Nephron (organoid): ENCODE measurements around the gene ZNF358.

Source experiments
- H3K27ac Mint-ChIP-seq, 3 experiments: 2 replicates each; pipeline ENCODE4 v1.8.0; 2020; ENCODE audit warnings: mixed read lengths in 3 of 3, mild to moderate bottlenecking in 2 of 3, moderate library complexity in 1 of 3
- H3K27me3 Mint-ChIP-seq: 2 replicates; pipeline ENCODE4 v1.8.0; 2021; ENCODE audit warnings: low read depth, mild to moderate bottlenecking, moderate library complexity, mixed read lengths
- H3K36me3 Mint-ChIP-seq: 2 replicates; pipeline ENCODE4 v1.8.0; 2020; ENCODE audit warnings: low read depth, mixed read lengths
- H3K4me1 Mint-ChIP-seq: 2 replicates; pipeline ENCODE4 v1.8.0; 2020; ENCODE audit warnings: mixed read lengths
- H3K4me3 Mint-ChIP-seq, 3 experiments: 2 replicates each; pipeline ENCODE4 v1.8.0; 2020; ENCODE audit warnings: mild to moderate bottlenecking in 3 of 3, mixed read lengths in 3 of 3, moderate library complexity in 2 of 3
- H3K9me3 Mint-ChIP-seq: 2 replicates; pipeline ENCODE4 v1.8.0; 2020; ENCODE audit warnings: mixed read lengths
- TF ChIP-seq, protein P1 (sequence below), 3 experiments: fragments of 200-600 bp; sonication (generic); IDR thresholded peaks; one replicate each; pipeline ENCODE4 v1.5.0; 2021; ENCODE audit warnings: antibody characterized with exemption in 3 of 3; ENCODE audit not compliant: unreplicated experiment in 3 of 3

Gene ZNF358

DNA sequence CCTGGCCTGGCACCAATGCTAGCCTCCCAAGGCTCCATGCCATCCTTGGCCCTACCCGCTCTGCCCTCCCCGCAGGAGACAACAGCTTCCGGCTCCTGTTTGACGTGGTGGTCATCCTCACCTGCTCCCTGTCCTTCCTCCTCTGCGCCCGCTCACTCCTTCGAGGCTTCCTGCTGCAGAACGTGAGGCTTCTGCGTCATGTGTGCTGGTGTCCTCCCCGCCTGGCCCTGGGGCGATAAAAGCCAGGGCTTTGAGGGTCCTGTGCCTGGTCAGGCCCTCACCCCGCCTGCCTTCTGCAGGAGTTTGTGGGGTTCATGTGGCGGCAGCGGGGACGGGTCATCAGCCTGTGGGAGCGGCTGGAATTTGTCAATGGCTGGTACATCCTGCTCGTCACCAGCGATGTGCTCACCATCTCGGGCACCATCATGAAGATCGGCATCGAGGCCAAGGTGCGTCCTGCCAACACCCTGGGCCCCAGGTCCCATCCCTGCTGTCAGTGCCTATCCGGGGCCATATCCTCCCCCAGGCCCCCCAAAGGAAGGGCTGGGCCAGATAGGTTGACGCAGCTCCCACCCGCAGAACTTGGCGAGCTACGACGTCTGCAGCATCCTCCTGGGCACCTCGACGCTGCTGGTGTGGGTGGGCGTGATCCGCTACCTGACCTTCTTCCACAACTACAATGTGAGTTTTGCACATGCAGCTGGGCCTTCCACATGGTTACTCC lies 12.8 kb downstream of the ZNF358 start:
- H3K36me3 Mint-ChIP-seq, result peaks cover 3% of the 10 kb centered on the region
- no peaks in the 10 kb centered on the region for H3K4me1 Mint-ChIP-seq
- no peaks in the 10 kb centered on the region for H3K27me3 Mint-ChIP-seq
- peak overlapping the region in 2 of 3 experiments; percentile 17 to 55 for H3K4me3 Mint-ChIP-seq
- H3K9me3 Mint-ChIP-seq, result no peaks in the 10 kb centered on the region
- TF ChIP-seq, protein P1, sequence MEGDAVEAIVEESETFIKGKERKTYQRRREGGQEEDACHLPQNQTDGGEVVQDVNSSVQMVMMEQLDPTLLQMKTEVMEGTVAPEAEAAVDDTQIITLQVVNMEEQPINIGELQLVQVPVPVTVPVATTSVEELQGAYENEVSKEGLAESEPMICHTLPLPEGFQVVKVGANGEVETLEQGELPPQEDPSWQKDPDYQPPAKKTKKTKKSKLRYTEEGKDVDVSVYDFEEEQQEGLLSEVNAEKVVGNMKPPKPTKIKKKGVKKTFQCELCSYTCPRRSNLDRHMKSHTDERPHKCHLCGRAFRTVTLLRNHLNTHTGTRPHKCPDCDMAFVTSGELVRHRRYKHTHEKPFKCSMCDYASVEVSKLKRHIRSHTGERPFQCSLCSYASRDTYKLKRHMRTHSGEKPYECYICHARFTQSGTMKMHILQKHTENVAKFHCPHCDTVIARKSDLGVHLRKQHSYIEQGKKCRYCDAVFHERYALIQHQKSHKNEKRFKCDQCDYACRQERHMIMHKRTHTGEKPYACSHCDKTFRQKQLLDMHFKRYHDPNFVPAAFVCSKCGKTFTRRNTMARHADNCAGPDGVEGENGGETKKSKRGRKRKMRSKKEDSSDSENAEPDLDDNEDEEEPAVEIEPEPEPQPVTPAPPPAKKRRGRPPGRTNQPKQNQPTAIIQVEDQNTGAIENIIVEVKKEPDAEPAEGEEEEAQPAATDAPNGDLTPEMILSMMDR (IDR thresholded peaks at IDR 0.05; ENCODE audit: unreplicated experiment in 3 of 3), result no peak
- H3K27ac Mint-ChIP-seq, result no peak overlapping the region

DNA sequence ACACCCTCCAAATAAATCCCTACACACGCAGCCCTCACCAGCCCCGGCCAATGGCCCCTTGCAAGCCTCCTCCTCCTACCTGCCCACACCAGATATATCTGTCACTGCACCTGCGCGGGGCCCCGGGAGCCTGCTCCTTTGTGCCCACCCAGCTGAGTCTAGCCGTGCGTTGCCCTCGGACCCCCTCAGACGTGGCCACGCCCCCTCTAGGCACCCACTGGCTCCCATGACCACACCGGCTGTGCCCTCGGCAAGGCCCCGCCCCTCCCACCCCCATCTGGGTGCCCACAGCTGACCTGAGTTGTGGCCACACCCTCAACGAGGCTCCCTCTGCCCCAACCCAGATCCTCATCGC lies 13.3 kb downstream of the ZNF358 start:
- peaks cover 3% of the 10 kb centered on the region for H3K36me3 Mint-ChIP-seq
- H3K4me1 Mint-ChIP-seq, result no peaks in the 10 kb centered on the region
- TF ChIP-seq, protein P1 (IDR thresholded peaks at IDR 0.05; ENCODE audit: unreplicated experiment in 3 of 3), result no peak
- no peaks in the 10 kb centered on the region for H3K9me3 Mint-ChIP-seq
- peak overlapping the region in 2 of 3 experiments; percentile 17 to 55 for H3K4me3 Mint-ChIP-seq
- H3K27me3 Mint-ChIP-seq, result no peaks in the 10 kb centered on the region
- no peak overlapping the region for H3K27ac Mint-ChIP-seq

DNA sequence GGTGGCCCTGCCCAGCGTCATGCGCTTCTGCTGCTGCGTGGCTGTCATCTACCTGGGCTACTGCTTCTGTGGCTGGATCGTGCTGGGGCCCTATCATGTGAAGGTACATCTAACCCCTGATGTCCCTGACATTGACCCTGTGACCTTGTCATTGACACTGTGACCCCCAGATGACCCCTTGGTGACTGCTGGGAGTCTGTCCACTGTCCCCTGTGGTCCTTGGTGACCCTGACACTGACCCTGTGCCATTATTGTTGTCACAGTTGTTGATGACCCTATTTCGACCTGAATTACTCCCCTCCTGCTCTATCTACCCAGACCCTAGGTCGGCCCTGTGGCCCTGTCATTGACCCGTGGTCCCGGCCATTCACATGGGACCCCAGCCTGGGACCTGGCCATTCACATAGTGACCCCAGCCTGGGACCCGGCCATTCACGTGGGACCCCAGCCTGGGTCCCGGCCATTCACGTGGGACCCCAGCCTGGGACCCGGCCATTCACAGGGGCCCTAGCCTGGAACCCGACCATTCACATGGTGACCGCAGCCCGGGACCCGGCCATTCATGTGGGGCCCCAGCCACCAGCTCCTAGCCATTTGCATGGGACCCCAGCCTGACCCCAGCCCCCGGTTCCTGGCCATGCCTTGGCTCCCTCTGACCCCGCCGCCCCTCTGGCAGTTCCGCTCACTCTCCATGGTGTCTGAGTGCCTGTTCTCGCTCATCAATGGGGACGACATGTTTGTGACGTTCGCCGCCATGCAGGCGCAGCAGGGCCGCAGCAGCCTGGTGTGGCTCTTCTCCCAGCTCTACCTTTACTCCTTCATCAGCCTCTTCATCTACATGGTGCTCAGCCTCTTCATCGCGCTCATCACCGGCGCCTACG lies 13.9 kb downstream of the ZNF358 start:
- Mint-ChIP-seq H3K9me3 (no peaks in the 10 kb centered on the region), H3K4me1 (no peaks in the 10 kb centered on the region), H3K27ac (no peak overlapping the region), H3K4me3 (no peak overlapping the region), H3K27me3 (no peaks in the 10 kb centered on the region), H3K36me3 (peaks cover 3% of the 10 kb centered on the region)
- TF ChIP-seq, protein P1 (IDR thresholded peaks at IDR 0.05; ENCODE audit: unreplicated experiment in 3 of 3), result no peak

DNA sequence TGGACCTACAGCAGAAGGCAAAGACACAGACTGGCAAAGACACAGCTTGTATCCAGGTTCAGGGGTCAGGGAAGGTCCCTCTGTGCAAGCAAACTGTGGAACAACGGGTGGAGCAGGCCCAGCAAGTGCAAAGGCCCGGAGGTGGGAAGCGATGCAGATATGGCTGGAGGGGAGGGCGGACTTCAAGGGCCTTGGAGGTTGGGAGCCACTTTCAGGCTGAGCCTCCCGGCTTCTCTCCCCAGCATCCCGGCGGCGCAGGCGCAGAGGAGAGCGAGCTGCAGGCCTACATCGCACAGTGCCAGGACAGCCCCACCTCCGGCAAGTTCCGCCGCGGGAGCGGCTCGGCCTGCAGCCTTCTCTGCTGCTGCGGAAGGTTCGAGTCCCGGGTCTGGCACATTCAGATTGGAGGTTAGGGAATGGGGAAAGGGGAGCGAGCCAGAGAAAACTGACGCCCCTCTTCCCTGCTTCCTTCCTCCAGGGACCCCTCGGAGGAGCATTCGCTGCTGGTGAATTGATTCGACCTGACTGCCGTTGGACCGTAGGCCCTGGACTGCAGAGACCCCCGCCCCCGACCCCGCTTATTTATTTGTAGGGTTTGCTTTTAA lies 17.5 kb downstream of the ZNF358 start:
- Mint-ChIP-seq H3K27ac (peak overlapping the region; percentile 97 to 99 (median 97)), H3K27me3 (no peaks in the 10 kb centered on the region), H3K9me3 (no peaks in the 10 kb centered on the region), H3K4me1 (peaks cover 4% of the 10 kb centered on the region), H3K36me3 (peaks cover 8% of the 10 kb centered on the region), H3K4me3 (peak overlapping the region; percentile 95 to 100 (median 99))
- TF ChIP-seq, protein P1 (IDR thresholded peaks at IDR 0.05; ENCODE audit: unreplicated experiment in 3 of 3), result no peak

DNA sequence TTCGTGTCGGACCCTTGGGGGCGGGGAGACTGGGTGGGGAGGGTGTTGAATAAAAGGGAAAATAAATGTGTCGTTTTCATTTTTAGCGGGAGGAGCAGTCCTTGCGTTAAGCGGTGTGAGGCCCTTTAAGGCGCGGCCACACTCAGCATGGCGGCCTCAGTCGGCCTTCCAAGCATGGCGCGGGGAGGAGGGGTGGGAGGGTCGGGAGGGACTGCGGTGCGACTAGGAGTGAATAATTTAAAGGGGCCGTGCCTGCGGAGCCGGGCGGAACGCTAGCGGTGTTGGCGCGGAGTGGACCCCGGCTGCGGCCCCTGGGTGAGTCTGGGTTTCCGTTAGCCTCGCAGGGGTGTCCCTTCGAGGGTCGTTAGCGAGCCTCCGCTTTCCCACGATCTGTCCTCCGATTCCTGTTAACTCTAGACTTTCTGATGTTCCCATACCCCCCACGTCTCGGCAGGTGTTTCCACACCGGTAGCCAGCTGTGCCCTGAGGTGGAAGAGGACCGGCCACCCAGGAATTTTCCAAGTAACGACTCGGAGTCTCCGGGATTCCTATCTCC lies 18.1 kb downstream of the ZNF358 start:
- Mint-ChIP-seq H3K9me3 (no peaks in the 10 kb centered on the region), H3K27ac (peak overlapping the region; percentile 97 to 99 (median 97)), H3K27me3 (no peaks in the 10 kb centered on the region), H3K4me1 (peaks cover 4% of the 10 kb centered on the region), H3K36me3 (peaks cover 12% of the 10 kb centered on the region), H3K4me3 (peak overlapping the region; percentile 95 to 100 (median 99))
- TF ChIP-seq, protein P1 (IDR thresholded peaks at IDR 0.05; ENCODE audit: unreplicated experiment in 3 of 3), result no peak
